K562 (cell line): ENCODE measurements around the gene ZC3H13. TPM values are rescaled to one million over a fixed set of nuclear protein-coding genes. Genes with fewer than 3 reads are reported as not detected.
A peak's percentile ranks its signal among the peaks of the same experiment; 100 is the strongest.

Experiments
- ATAC-seq: fragments of 200-7000 bp; cut with Tn5 transposase; 3 replicates; pipeline ENCODE4 v1.9.1; 2020; ENCODE audit warnings: moderate library complexity
- BruUV-seq: library from RNA; stranded (reverse); fragments of 400-500 nt; replicated peaks from 2 replicates; lab custom pipeline; 2021; lab: Mats Ljungman, UMichigan
- CTCF ChIA-PET: fragments of 300-600 bp; formaldehyde crosslinking; extraction: SDS; loops from one replicate; lab custom pipeline; 2021; ENCODE audit warnings: low intra/inter-chr PET ratio; lab: Yijun Ruan, JAX
- POLR2A ChIA-PET: fragments of 300-600, 350-650 bp; sonication (Branson Sonifier 250); formaldehyde crosslinking; extraction: SDS; loops from one replicate; lab custom pipeline; 2021; ENCODE audit warnings: antibody characterized with exemption, inconsistent platforms; lab: Yijun Ruan, JAX
- DNase-seq, 4 experiments: peaks; one replicate each; pipeline versions ENCODE4 v3.0.0 to v3.0.0-alpha.2; 2011 to 2018; ENCODE audit warnings: low spot score in 3 of 4, mixed read lengths in 3 of 4; ENCODE audit errors: extremely low read depth in 1 of 4
- FAIRE-seq: peaks from 2 replicates; lab custom pipeline; 2011; peaks lifted over from hg19 to GRCh38; lab: Jason Lieb, UNC
- H2AFZ ChIP-seq: 2 replicates; pipeline ENCODE4 v1.6.0; 2011; ENCODE audit warnings: low read depth, low read length, control low read depth, inconsistent platforms
- H3K27ac ChIP-seq: fragments of 200-600 bp; 3 replicates; pipeline ENCODE4 v1.8.0; 2011; ENCODE audit warnings: low read depth, mild to moderate bottlenecking, control low read depth, inconsistent platforms, low read length, moderate library complexity, mixed read lengths; ENCODE audit errors: extremely low read depth
- H3K27me3 ChIP-seq, 2 experiments: fragments of 300-600 bp in 1 of 2; 2 replicates in 1 of 2; 3 replicates in 1 of 2; pipeline versions ENCODE4 v1.6.0 to v1.8.0; 2011; ENCODE audit warnings: inconsistent platforms in 2 of 2, low read length in 2 of 2, mild to moderate bottlenecking in 1 of 2, mixed read lengths in 1 of 2, moderate library complexity in 1 of 2; ENCODE audit not compliant: control insufficient read depth in 2 of 2, insufficient read depth in 2 of 2
- H3K36me3 ChIP-seq: fragments of 300-600 bp; 3 replicates; pipeline ENCODE4 v1.8.0; 2011; ENCODE audit warnings: mild to moderate bottlenecking, low read length, inconsistent platforms; ENCODE audit not compliant: control insufficient read depth, insufficient read depth
- H3K4me1 ChIP-seq, 2 experiments: fragments of 200-600 bp in 1 of 2; replicated peaks in 1 of 2; 2 replicates in 1 of 2; 3 replicates in 1 of 2; pipeline versions ENCODE4 v1.5.1 to v1.8.0; 2011; ENCODE audit warnings: inconsistent platforms in 2 of 2, low read length in 2 of 2, mild to moderate bottlenecking in 1 of 2, mixed read lengths in 1 of 2, moderate library complexity in 1 of 2; ENCODE audit not compliant: control insufficient read depth in 2 of 2, insufficient read depth in 2 of 2
- H3K4me2 ChIP-seq: 2 replicates; pipeline ENCODE4 v1.6.1; 2011; ENCODE audit warnings: low read length, control low read depth, inconsistent platforms, mixed read lengths; ENCODE audit not compliant: insufficient read depth
- H3K4me3 ChIP-seq: fragments of 200-600 bp; sonication (generic), shearing (Covaris generic); 2 replicates; pipeline ENCODE4 v1.5.1; 2016; ENCODE audit warnings: control low read depth, inconsistent platforms
- H3K79me2 ChIP-seq: fragments of 200-600 bp; 3 replicates; pipeline ENCODE4 v1.8.0; 2011; ENCODE audit warnings: low read length, inconsistent platforms; ENCODE audit not compliant: control insufficient read depth, insufficient read depth
- H3K9ac ChIP-seq, 2 experiments: 2 replicates each; pipeline versions ENCODE4 v1.6.0 to v1.6.1; 2011; ENCODE audit warnings: low read depth in 2 of 2, low read length in 2 of 2, control low read depth in 1 of 2, inconsistent platforms in 1 of 2, mild to moderate bottlenecking in 1 of 2, mixed read lengths in 1 of 2; ENCODE audit not compliant: insufficient read depth in 1 of 2
- H3K9me1 ChIP-seq: one replicate; pipeline ENCODE4 v1.6.0; 2011; ENCODE audit warnings: inconsistent platforms, mild to moderate bottlenecking, low read length, moderate library complexity; ENCODE audit not compliant: control insufficient read depth, insufficient read depth
- H3K9me3 ChIP-seq: replicated peaks from 2 replicates; pipeline ENCODE4 v1.5.1; 2011; ENCODE audit warnings: low read depth, low read length, inconsistent platforms; ENCODE audit not compliant: control insufficient read depth, insufficient read depth
- H4K20me1 ChIP-seq: replicated peaks from 2 replicates; pipeline ENCODE4 v1.6.1; 2011; ENCODE audit warnings: low read length, inconsistent platforms, mixed read lengths; ENCODE audit not compliant: control insufficient read depth, insufficient read depth
- ARHGAP35 ChIP-seq: fragments of 450-650 bp; IDR thresholded peaks from 2 replicates; pipeline ENCODE4 v1.6.1; 2018; ENCODE audit not compliant: partially characterized antibody
- ATF1 ChIP-seq, 2 experiments: fragments of 450-650 bp in 1 of 2; IDR thresholded peaks; 2 replicates each; pipeline ENCODE4 v1.6.1; 2016; ENCODE audit warnings: missing compliant biosample characterization in 1 of 2, missing genetic modification characterization in 1 of 2
- CHCHD3 ChIP-seq: fragments of 250-450 bp; sonication (Bioruptor Pico); IDR thresholded peaks from 2 replicates; pipeline ENCODE4 v2.1.2; 2022; ENCODE audit warnings: mild to moderate bottlenecking
- CREM ChIP-seq: IDR thresholded peaks from 2 replicates; pipeline ENCODE4 v1.6.1; 2014; ENCODE audit warnings: antibody characterized with exemption, low read depth
- MYC ChIP-seq, 2 experiments: fragments of 250-450 bp in 1 of 2; sonication (Bioruptor Pico) in 1 of 2; IDR thresholded peaks; 2 replicates each; pipeline versions ENCODE4 v1.5.1 to v1.6.1; 2012 to 2021; ENCODE audit warnings: low read depth in 2 of 2, borderline replicate concordance in 1 of 2, improper control_type of control experiment in 1 of 2, low read length in 1 of 2, mild to moderate bottlenecking in 1 of 2, moderate library complexity in 1 of 2
- PTBP1 ChIP-seq: fragments of 200-400 bp; formaldehyde crosslinking; IDR thresholded peaks from 2 replicates; pipeline ENCODE4 v1.6.1; 2017; ENCODE audit warnings: low read depth, low read length
- SPI1 ChIP-seq: IDR thresholded peaks from 2 replicates; pipeline ENCODE4 v1.6.1; 2011; ENCODE audit warnings: low read depth, low read length, control low read depth, borderline replicate concordance
- YBX1 ChIP-seq: fragments of 450-650 bp; IDR thresholded peaks from 2 replicates; pipeline ENCODE4 v1.7.1; 2016; ENCODE audit warnings: mild to moderate bottlenecking
- ZBTB2 ChIP-seq: fragments of 450-650 bp; IDR thresholded peaks from 2 replicates; pipeline ENCODE4 v1.6.1; 2016; ENCODE audit warnings: antibody characterized with exemption
- WGBS: fragments of 100-300 bp; shearing (Covaris generic); methylation state at CpG from one replicate; pipeline ENCODE4 v1.1.6; 2016; ENCODE audit warnings: low coverage, mixed read lengths; ENCODE audit not compliant: insufficient coverage; ENCODE audit errors: missing lambda C conversion rate; 5-methylcytosine and 5-hydroxymethylcytosine counted together
- in situ Hi-C: fragments of 300-500 bp; cut with MboI; formaldehyde crosslinking; loops from 4 replicates; pipeline ENCODE4 v1.15.0; 2018; ENCODE audit warnings: inconsistent platforms, mixed read lengths
- intact Hi-C: fragments of 100-400 bp; cut with micrococcal nuclease; formaldehyde crosslinking; loops from 2 replicates; pipeline ENCODE4 v1.14.2; 2022
- polyA plus RNA-seq, 8 experiments: library from polyadenylated mRNA; depleted of rRNA in 4 of 8; stranded (reverse) in 5 of 8; unstranded in 3 of 8; fragments of >200 nt; fragmentation: Nextera tagmentation in 2 of 8; fragmentation: Illumina TruSeq in 1 of 8; extraction: Ambion mirVana in 2 of 8; extraction: Trizol in 1 of 8; gene quantifications; 2 replicates each; pipeline versions ENCODE4 v1.2.1 to v1.2.3, GENCODE V29; 2011 to 2014; ENCODE audit warnings: inconsistent platforms in 1 of 8, missing spikeins in 1 of 8
- total RNA-seq, 7 experiments: library from RNA; depleted of rRNA in 6 of 7; stranded (reverse); fragments of >200 nt in 6 of 7; fragmentation: Illumina TruSeq in 2 of 7; extraction: Trizol in 2 of 7; gene quantifications; 2 replicates each; pipeline versions ENCODE4 v1.2.1 to v1.2.3, GENCODE V29; 2011 to 2021; ENCODE audit warnings: low replicate concordance in 1 of 7

ZC3H13 gene
- total and polyA plus RNA-seq, 9 of the 15 experiments (the other 6 are each of a cell fraction or from before 2014, with no cell fraction given) = 4.9 to 27.6 (median 12.1) TPM

- WGBS = 47% methylated on average over 4 of the region's 4 CpGs
- H3K36me3 ChIP-seq = no peaks in the 10 kb centered on the region
- H2AFZ ChIP-seq = no peak overlapping the region
- BruUV-seq = no TSS peak
- H3K9me1 ChIP-seq = no peaks in the 10 kb centered on the region
- ATAC-seq = no peak
- TF ChIP-seq ARHGAP35 = no peak
- TF ChIP-seq ZBTB2 = no peak
- no peak for TF ChIP-seq CHCHD3 (CRISPR knock-in tag)
- no peak for TF ChIP-seq YBX1
- TF ChIP-seq ATF1 (CRISPR knock-in tag; IDR thresholded peaks at IDR 0.05) = no peak
- TF ChIP-seq ATF1 (tag; IDR thresholded peaks at IDR 0.05) = peak; percentile 43
- TF ChIP-seq SPI1 = peak; percentile 24; the same call in 1 of the 2 replicates
- no peak for TF ChIP-seq MYC (IDR thresholded peaks at IDR 0.05; ENCODE audit: low read depth, low read length)
- no peak for TF ChIP-seq MYC (CRISPR knock-in tag; IDR thresholded peaks at IDR 0.05; ENCODE audit: borderline replicate concordance, low read depth)
- TF ChIP-seq CREM = peak; percentile 15; the same call in 1 of the 2 replicates
- no peak for TF ChIP-seq PTBP1
- TF ChIP-seq, all 486 proteins: peak for 3
- Histone ChIP-seq H3K9ac (no peak overlapping the region), H4K20me1 (no peaks in the 10 kb centered on the region), H3K4me3 (no peak overlapping the region), H3K4me1 (no peaks in the 10 kb centered on the region), H3K9me3 (no peaks in the 10 kb centered on the region), H3K4me2 (no peak overlapping the region), H3K27ac (no peak overlapping the region), H3K79me2 (no peaks in the 10 kb centered on the region), H3K27me3 (no peaks in the 10 kb centered on the region)
- no peak for FAIRE-seq
- ChIA-PET POLR2A (no interaction called here), CTCF (no interaction called here)
- DNase-seq = no peak
- intact Hi-C loops (no loop called here), in situ Hi-C loops (no loop called here)
Measured at GRCh38 chr13:45950386-45951000, 102.1 kb downstream of the ZC3H13 start.
